ENCODE data around the gene LSM4. TPM values are rescaled to one million over a fixed set of nuclear protein-coding genes. Genes with fewer than 3 reads are reported as not detected.

LSM4 gene
- total and polyA plus RNA-seq, 2 of the 13 experiments (the other 11 are each of a cell fraction or from before 2014, with no cell fraction given), result 65.8 to 166 TPM

- Histone ChIP-seq H3K9ac (ENCODE audit: insufficient read depth, low read depth, low read length) (no peak overlapping the region), H3K36me3 (replicated peaks in 1 of 2; ENCODE audit: control insufficient read depth in 1 of 2, insufficient read depth in 2 of 2, low read length in 2 of 2) (peaks cover 15 to 26% of the 10 kb centered on the region in 2 experiments), H3K27ac (ENCODE audit: extremely low read length, insufficient read depth, low read length) (no peak overlapping the region), H4K20me1 (ENCODE audit: insufficient read depth, low read length) (peaks cover 5% of the 10 kb centered on the region; the same call in 1 of the 2 replicates), H3K4me2 (ENCODE audit: low read depth, low read length) (no peak overlapping the region), H3K79me2 (ENCODE audit: insufficient read depth, low read length) (peaks cover 7% of the 10 kb centered on the region), H2AFZ (ENCODE audit: low read length) (no peak overlapping the region), H3K9me3 (ENCODE audit: low read length) (no peaks in the 10 kb centered on the region), H3K4me1 (ENCODE audit: insufficient read depth, low read length) (peaks cover 18% of the 10 kb centered on the region; the same call in 1 of the 2 replicates), H3K27me3 (ENCODE audit: control insufficient read depth in 1 of 2, insufficient read depth in 2 of 2, low read length in 2 of 2) (no peaks in the 10 kb centered on the region), H3K4me3 (replicated peaks in 1 of 3; ENCODE audit: insufficient read depth in 1 of 3, low read depth in 2 of 3, low read length in 3 of 3) (no peak overlapping the region)
- no TSS peak for BruUV-seq (replicated peaks)
- no peak for FAIRE-seq
- in situ Hi-C loops (cut with HindIII; ENCODE audit: extremely low pct_ligation_motif_present, low pct_unique_long_range_greater_than_20kb) (loop anchor here (10.0 kb wide), 1 partner anchor 57 kb away; no protein-coding TSS in a partner anchor), intact Hi-C loops (cut with micrococcal nuclease; ENCODE audit: unreplicated experiment) (loop anchor here (2.0 to 5.0 kb wide), 3 partner anchors 39 to 63 kb away; partner anchors contain the start of gene GDF15)
- no peak for ATAC-seq
- TF ChIP-seq CTCF (CRISPR knock-in tag; IDR thresholded peaks at IDR 0.05) (no peak), ATAD3A (CRISPR knock-in tag; IDR thresholded peaks at IDR 0.05) (no peak), RBFOX2 (IDR thresholded peaks at IDR 0.05; ENCODE audit: low read depth, low read length) (peak; percentile 52)
- no peak for DNase-seq (ENCODE audit: low spot score)
- POLR2A ChIA-PET, result interaction anchor here (1.3 to 2.0 kb wide), 4 partner anchors 29 to 64 kb away, joined by 3 to 8 read pairs (median 6); no protein-coding TSS in a partner anchor
- CTCF ChIA-PET (ENCODE audit: low intra/inter-chr PET ratio, low total read pairs), result interaction anchor here (3.2 kb wide), 1 partner anchor 62 kb away, joined by 31 read pairs; no protein-coding TSS in a partner anchor
- 97% methylated on average over 16 of the region's 17 CpGs for WGBS (ENCODE audit: low lambda C conversion rate)
These were observed 25.3 kb upstream of the LSM4 start for GRCh38 chr19:18348171-18348570.

- in situ Hi-C loops (cut with HindIII; ENCODE audit: extremely low pct_ligation_motif_present, low pct_unique_long_range_greater_than_20kb) (loop anchor here (10.0 kb wide), 1 partner anchor 59 kb away; no protein-coding TSS in a partner anchor), intact Hi-C loops (cut with micrococcal nuclease; ENCODE audit: unreplicated experiment) (loop anchor here (5.0 kb wide), 2 partner anchors 41 to 56 kb away; partner anchors contain the start of gene GDF15)
- TF ChIP-seq RBM39 (IDR thresholded peaks at IDR 0.05; ENCODE audit: low read depth, low read length, poor library complexity, severe bottlenecking), result no peak
- no peak for TF ChIP-seq ZFP36L2 (CRISPR knock-in tag; IDR thresholded peaks at IDR 0.05)
- TF ChIP-seq KLF11 (CRISPR knock-in tag; IDR thresholded peaks at IDR 0.05), result no peak
- TF ChIP-seq MTF1 (CRISPR knock-in tag; IDR thresholded peaks at IDR 0.05), result no peak
- FAIRE-seq (no peak), ATAC-seq (no peak), DNase-seq (ENCODE audit: low spot score) (no peak)
- H3K4me2 ChIP-seq (ENCODE audit: low read depth, low read length), result no peak overlapping the region
- no peak overlapping the region for H2AFZ ChIP-seq (ENCODE audit: low read length)
- CTCF ChIA-PET (ENCODE audit: low intra/inter-chr PET ratio, low total read pairs), result no interaction called here
- 97% methylated on average over 8 of the region's 8 CpGs for WGBS (ENCODE audit: low lambda C conversion rate)
- H3K4me3 ChIP-seq (replicated peaks in 1 of 3; ENCODE audit: insufficient read depth in 1 of 3, low read depth in 2 of 3, low read length in 3 of 3), result no peak overlapping the region
- H3K27ac ChIP-seq (ENCODE audit: extremely low read length, insufficient read depth, low read length), result no peak overlapping the region
- H3K27me3 ChIP-seq (ENCODE audit: control insufficient read depth in 1 of 2, insufficient read depth in 2 of 2, low read length in 2 of 2), result no peaks in the 10 kb centered on the region
- peaks cover 14 to 37% of the 10 kb centered on the region in 2 experiments; a peak in 4 of 5 replicates for H3K36me3 ChIP-seq (replicated peaks in 1 of 2; ENCODE audit: control insufficient read depth in 1 of 2, insufficient read depth in 2 of 2, low read length in 2 of 2)
- no peaks in the 10 kb centered on the region for H3K9me3 ChIP-seq (ENCODE audit: low read length)
- no TSS peak for BruUV-seq (replicated peaks)
- no peak overlapping the region for H3K9ac ChIP-seq (ENCODE audit: insufficient read depth, low read depth, low read length)
- H3K4me1 ChIP-seq (ENCODE audit: insufficient read depth, low read length), result peaks cover 36% of the 10 kb centered on the region
- H3K79me2 ChIP-seq (ENCODE audit: insufficient read depth, low read length), result peaks cover 18% of the 10 kb centered on the region
- H4K20me1 ChIP-seq (ENCODE audit: insufficient read depth, low read length), result peaks cover 10% of the 10 kb centered on the region
- POLR2A ChIA-PET, result no interaction called here
These were observed 23.2 kb upstream of the LSM4 start for GRCh38 chr19:18346091-18346490.
